GM18519 (cell line): ENCODE results near the gene SRGAP1.
"Not testable (repeated sequence)": the region's sequence is repeated elsewhere in the genome, so short reads cannot be mapped to it uniquely, and the experiment has no call there.

Source experiments
- ATAC-seq: cut with Tn5 transposase; IDR thresholded peaks from one replicate; pipeline ENCODE4 v1.9.1; 2021; ENCODE audit warnings: mild to moderate bottlenecking, moderate library complexity; ENCODE audit not compliant: unreplicated experiment, low FRiP score

Gene SRGAP1

GRCh38 chr12:63995512-63995911 lies 151.0 kb downstream of the SRGAP1 start:
- ATAC-seq, result no peak

DNA sequence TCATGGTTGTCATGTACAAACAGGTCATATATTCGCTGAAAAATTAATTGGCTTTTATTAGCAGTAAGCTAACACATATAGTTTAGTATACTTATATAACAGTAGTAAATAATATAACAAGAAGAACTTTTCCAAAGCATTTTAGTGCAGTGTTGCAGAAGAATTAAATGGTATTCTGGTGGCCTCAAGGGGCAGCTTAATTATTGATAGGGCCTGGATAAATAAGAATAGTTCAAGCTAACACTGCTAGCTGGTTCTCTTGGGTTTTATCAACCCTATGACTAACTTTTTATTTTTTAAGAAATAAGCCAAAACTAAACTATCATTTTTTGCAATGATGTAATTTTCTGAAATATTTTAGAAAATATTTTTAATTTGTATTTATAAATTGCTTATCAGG lies 152.1 kb downstream of the SRGAP1 start:
- no peak for ATAC-seq

- ATAC-seq, result no peak
Observed at GRCh38 chr12:63997198-63997597, 152.7 kb downstream of the SRGAP1 start.

DNA sequence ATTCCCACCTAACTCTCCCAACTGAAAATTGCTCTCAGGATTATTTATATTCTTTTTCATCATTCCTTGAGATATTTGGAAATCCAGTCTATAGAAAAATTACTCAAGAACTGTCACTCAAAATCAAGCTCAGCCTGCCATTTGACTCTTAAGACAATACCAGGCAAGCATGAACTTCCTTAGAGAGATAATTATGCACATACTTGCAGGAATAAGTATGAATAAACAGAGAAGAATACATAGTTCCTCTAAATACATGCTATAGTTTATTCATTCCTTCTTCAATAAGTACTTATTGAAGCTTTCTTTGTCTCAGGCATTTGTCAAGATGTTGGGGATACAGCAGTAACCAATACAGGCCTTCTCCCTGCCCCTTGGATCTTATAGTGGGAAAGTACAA lies 154.1 kb downstream of the SRGAP1 start:
- ATAC-seq, result no peak

DNA sequence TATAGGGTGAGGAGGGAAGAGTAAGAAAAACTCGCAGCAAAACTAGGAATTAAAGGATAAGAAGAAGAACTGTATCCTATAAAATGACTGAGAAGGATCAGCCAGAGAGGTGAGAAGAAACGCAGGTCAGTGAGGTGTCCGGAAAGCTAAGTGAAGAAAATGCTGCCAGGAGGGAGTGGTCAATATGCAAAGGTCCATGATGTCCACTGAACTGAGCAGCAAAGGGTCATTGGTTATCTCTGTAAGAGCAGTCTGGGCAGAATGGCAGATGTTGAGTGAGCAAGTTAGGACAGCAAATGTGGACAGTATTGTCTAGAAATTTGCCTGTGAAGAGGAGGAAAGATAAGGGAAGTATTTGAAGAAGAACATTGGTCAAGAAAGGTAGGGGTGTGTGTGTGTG lies 155.4 kb downstream of the SRGAP1 start:
- no peak for ATAC-seq

DNA sequence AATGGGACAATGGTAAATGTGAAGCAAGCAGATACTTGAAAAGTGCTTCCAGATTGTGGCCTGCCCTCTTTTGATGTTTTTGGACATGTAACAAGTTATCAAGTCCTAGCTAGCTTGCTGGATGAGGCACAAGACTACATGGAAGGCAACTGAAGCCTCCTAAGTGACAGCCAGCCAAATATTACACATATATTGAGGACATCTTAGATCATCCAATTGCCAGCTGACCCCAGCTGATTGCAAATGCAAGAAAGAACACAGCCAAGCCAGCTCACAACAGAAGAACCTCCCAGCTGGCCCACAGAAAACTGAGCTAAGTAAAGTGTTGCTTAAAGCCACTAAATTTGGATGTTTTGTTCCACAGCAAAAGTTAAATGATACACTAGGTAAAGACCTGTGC lies 156.9 kb downstream of the SRGAP1 start:
- no peak for ATAC-seq

GRCh38 chr12:64004641-64005040 lies 160.1 kb downstream of the SRGAP1 start:
- ATAC-seq, result no peak

DNA sequence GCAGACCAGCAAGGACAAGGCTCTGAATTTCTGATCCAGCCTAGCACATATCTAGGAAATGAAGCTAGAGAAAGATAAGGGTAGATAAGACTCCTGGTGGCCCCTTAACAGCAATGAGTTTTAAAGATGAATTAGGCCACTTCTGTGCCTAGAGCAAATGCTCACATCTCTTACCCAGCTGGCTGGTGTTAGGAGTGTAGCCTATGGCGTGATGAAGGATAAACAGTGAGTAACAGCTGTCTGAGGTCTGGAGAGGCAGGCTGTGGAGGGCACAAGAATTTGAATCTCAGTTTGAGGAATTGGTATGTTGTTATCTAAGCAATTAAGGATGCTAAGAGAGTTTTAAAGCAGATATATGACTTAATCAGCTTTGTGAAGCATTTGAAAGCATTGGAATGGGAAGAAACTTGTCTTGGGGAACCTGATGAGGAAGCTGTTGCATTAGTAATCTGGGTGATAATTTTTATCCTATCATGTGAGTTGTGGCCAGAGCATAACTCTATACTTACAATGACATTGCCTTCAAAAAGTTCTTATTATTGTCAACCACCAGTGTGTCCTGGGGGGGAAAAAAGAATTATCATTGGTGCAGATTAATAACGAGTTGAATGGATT lies 161.8 kb downstream of the SRGAP1 start:
- no peak for ATAC-seq

DNA sequence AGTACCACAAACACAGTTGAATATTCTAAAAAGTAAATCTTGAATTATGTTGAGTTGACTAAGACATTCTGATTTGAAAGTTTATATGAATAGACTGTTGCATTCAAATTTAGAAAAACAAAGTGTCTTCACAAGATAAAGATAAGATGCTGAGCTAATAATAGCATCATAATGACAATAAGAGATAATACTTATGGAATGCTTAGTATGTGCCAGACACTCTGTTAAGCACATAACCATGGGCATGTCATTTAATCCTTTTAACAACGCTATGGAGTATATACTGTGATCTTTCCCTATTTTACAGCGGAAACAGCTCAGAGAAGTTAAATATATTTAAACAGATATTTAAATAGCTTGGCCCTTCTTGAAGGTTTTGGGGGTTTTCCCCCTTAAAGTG lies 163.4 kb downstream of the SRGAP1 start:
- no peak for ATAC-seq

DNA sequence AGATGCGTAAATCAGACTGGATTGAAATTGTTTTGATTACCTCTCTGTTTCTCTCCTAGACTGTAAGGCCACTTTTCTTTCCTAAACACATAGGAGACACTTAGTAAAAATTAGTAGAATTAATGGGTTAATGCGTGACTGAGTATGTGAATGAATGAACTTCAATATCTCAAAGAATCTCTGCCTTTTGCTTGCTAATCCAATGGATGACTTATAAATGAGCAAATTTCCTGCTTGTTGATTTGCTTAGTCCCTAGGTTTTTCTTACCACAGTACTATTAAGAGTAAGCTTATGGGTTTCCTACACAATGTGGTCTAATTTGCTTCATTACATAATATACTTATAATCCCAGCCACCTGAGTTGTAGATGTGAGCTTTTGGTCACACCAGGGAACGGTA lies 164.1 kb downstream of the SRGAP1 start:
- ATAC-seq, result no peak

DNA sequence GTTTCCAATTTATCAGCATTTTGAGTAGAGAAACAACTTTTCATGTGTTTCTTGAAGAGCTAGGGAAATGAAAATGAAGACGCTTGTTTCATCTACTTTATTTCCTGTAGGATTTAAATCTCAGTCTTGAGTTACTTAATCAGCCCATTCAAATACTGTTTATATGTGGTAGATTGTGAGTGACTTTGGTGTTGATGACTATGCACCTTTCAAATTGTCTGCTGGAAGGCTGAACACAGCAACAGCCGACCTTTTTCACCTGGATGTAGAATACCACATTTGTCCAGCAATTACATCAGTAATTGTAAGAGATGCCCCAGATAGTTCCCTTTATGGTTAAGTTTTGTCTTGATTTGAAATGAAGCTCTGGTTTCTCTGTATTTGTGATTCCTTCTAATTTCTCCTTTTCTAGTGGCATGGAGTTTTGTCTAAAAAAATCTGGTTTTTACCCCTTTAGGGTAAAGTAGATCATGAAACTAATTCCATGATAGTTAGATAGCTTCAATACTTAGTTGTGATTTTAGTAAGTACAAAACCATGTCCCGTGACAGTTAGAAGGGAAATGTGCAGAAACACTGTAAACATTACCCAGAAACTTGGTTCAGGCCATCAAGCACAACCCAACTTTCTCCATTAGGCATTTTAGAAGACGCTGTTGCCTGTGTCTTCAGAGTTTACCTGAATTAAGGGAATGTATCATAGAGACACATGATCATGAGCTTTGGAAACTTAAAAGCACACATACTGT lies 165.0 kb downstream of the SRGAP1 start:
- ATAC-seq, result no peak

DNA sequence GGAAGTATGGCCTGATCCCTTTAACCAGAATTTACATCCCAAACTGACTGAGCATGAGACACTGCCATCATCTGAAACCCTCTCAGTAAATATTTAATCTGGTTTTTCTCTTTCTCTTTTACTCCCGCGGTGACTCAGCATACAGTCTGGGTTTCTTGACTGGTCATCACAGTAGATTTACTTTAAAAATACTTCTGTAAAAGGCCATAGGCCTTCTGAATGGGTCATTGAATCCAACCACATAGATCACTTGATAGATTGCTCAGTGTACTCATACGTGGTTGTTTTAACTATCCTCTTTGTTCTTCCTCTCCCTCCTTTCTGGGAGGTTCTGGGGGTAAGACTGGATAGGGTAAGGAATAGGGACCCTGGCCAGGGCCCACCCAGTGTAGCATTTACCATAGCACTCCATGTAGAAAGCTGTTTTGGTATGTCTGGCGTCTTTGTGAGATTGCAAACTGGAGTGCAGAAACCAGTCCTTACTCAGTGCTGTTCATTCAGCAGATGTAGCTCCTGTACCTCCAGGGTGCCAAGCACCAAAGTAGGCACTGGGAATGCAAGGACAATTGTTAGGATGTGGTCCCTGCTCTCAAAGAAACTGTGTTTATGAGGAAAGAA lies 165.7 kb downstream of the SRGAP1 start:
- no peak for ATAC-seq

- ATAC-seq, result no peak
Observed at GRCh38 chr12:64016521-64016920, 172.0 kb downstream of the SRGAP1 start.

DNA sequence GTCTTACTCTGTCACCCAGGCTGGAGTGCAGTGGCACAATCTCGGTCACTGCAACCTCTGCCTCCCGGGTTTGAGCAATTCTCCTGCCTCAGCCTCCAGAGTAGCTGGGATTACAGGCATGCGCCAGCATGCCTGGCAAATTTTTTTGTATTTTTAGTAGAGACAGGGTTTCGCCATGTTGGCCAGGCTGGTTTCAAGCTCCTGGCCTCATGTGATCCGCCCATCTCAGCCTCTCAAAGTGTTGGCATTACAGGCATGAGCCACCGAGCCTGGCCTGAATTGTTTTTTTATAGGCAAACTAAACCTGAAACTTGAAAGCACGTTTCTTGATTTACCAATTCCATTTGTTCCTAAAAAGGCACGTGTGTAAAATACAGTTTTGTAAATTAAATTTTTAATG lies 173.6 kb downstream of the SRGAP1 start:
- ATAC-seq, result not testable (repeated sequence)

DNA sequence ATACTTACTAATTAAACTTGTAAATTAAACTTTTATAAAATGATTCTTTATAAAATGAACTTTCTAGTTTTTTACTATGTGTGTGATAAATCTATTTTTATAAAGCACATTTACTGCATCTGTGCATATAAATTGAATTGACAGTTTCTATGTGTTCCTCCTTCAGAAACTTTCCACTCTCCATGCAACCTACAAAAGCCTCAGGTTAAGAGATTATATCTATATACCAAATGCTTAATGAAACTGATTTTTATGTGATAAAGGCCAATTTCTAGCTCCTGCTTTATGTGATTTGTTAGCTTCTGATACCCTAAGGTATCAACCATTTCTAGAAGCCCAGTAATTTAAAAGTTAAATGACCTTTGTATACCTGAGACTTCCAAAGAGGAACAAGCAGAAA lies 174.0 kb downstream of the SRGAP1 start:
- no peak for ATAC-seq

GRCh38 chr12:64019101-64019500 lies 174.6 kb downstream of the SRGAP1 start:
- no peak for ATAC-seq

- ATAC-seq, result no peak
Observed at GRCh38 chr12:64019654-64020053, 175.2 kb downstream of the SRGAP1 start.

- ATAC-seq, result no peak
Observed at GRCh38 chr12:64025174-64025958, 180.9 kb downstream of the SRGAP1 start.

- no peak for ATAC-seq
Observed at GRCh38 chr12:64027311-64027710, 182.8 kb downstream of the SRGAP1 start.

DNA sequence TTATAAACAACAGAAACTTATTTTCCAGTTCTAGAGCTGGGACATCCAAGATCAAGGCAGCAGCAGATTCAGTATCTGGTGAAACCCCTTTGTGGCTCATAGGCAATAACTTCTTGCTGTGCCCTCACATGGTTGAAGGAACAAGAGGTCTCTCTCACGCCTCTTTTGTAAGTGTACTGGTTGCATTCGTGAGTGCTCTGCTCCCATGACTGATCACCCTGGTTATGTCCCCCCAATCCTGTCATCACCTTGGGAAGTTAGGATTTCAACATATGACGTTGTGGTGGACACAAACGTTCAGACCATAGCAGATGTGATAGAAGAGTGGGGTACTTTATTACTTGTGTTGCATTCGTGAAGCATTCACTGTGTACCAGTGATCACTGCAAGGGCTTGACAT lies 184.0 kb downstream of the SRGAP1 start:
- ATAC-seq, result no peak
